ENCODE measurements around the gene SPATA45. TPM values are rescaled to one million over a fixed set of nuclear protein-coding genes. Genes with fewer than 3 reads are reported as not detected.
"Not testable (repeated sequence)": the region's sequence is repeated elsewhere in the genome, so short reads cannot be mapped to it uniquely, and the experiment has no call there.

The SPATA45 gene
- total RNA-seq, 1 experiment from 2014 or later = not detected

GRCh38 chr1:212852105-212852688 is 4.7 kb upstream of the SPATA45 start:
- Histone ChIP-seq H3K36me3 (ENCODE audit: low read depth, low read length) (no peaks in the 10 kb centered on the region), H3K9me2 (replicated peaks; ENCODE audit: low read length) (no peaks in the 10 kb centered on the region), H4K20me1 (ENCODE audit: low read length) (no peaks in the 10 kb centered on the region), H3K27ac (ENCODE audit: low read length) (no peak overlapping the region), H3F3A (ENCODE audit: low read length, unreplicated experiment) (no peaks in the 10 kb centered on the region), H3K9ac (ENCODE audit: low read length) (no peak overlapping the region), H3K9me3 (ENCODE audit: low read length) (no peaks in the 10 kb centered on the region), H3K27me3 (ENCODE audit: low read length) (no peaks in the 10 kb centered on the region), H3K4me2 (ENCODE audit: low read length) (no peak overlapping the region), H3K4me3 (ENCODE audit: low read length) (no peak overlapping the region), H2AFZ (ENCODE audit: low read length) (no peak overlapping the region), H3K4me1 (ENCODE audit: insufficient read depth, low read length) (peaks cover 7% of the 10 kb centered on the region), H3K79me2 (ENCODE audit: low read length) (peaks cover 8% of the 10 kb centered on the region)
- TF ChIP-seq EZH2 (IDR thresholded peaks at IDR 0.05; ENCODE audit: low read length, unreplicated experiment) = no peak
- intact Hi-C loops (cut with micrococcal nuclease) = no loop called here
- CTCF ChIA-PET = no interaction called here
- POLR2A ChIA-PET (ENCODE audit: unreplicated experiment) = no interaction called here
- DNase-seq (no peak), ATAC-seq (no peak)
- BruUV-seq (replicated peaks) = no TSS peak

- CTCF ChIA-PET; H3K9me3 ChIP-seq (ENCODE audit: low read length); H3K9me2 ChIP-seq (replicated peaks; ENCODE audit: low read length); H3K9ac ChIP-seq (ENCODE audit: low read length); H3K79me2 ChIP-seq (ENCODE audit: low read length); H3K4me1 ChIP-seq (ENCODE audit: insufficient read depth, low read length); H4K20me1 ChIP-seq (ENCODE audit: low read length); H3K4me2 ChIP-seq (ENCODE audit: low read length); ATAC-seq; DNase-seq; POLR2A ChIA-PET (ENCODE audit: unreplicated experiment); BruUV-seq (replicated peaks); H3K4me3 ChIP-seq (ENCODE audit: low read length); H3F3A ChIP-seq (ENCODE audit: low read length, unreplicated experiment); H3K27me3 ChIP-seq (ENCODE audit: low read length); H3K36me3 ChIP-seq (ENCODE audit: low read depth, low read length); H2AFZ ChIP-seq (ENCODE audit: low read length); H3K27ac ChIP-seq (ENCODE audit: low read length); intact Hi-C loops (cut with micrococcal nuclease): not testable (repeated sequence)
Measured at GRCh38 chr1:212844521-212844920, 2.9 kb downstream of the SPATA45 start.

- Histone ChIP-seq H2AFZ (ENCODE audit: low read length) (no peak overlapping the region), H3K79me2 (ENCODE audit: low read length) (no peaks in the 10 kb centered on the region), H3K9ac (ENCODE audit: low read length) (no peak overlapping the region), H3K4me3 (ENCODE audit: low read length) (no peak overlapping the region), H3K36me3 (ENCODE audit: low read depth, low read length) (no peaks in the 10 kb centered on the region), H3K27ac (ENCODE audit: low read length) (no peak overlapping the region), H3K27me3 (ENCODE audit: low read length) (no peaks in the 10 kb centered on the region), H4K20me1 (ENCODE audit: low read length) (no peaks in the 10 kb centered on the region), H3K9me3 (ENCODE audit: low read length) (no peaks in the 10 kb centered on the region), H3F3A (ENCODE audit: low read length, unreplicated experiment) (no peaks in the 10 kb centered on the region), H3K4me1 (ENCODE audit: insufficient read depth, low read length) (no peaks in the 10 kb centered on the region), H3K9me2 (replicated peaks; ENCODE audit: low read length) (no peaks in the 10 kb centered on the region), H3K4me2 (ENCODE audit: low read length) (no peak overlapping the region)
- intact Hi-C loops (cut with micrococcal nuclease) = no loop called here
- DNase-seq = no peak
- TF ChIP-seq EZH2 (IDR thresholded peaks at IDR 0.05; ENCODE audit: low read length, unreplicated experiment) (no peak), EZH2phosphoT487 (IDR thresholded peaks at IDR 0.05; ENCODE audit: borderline replicate concordance, low read length) (no peak), CTCF (conservative IDR thresholded peaks at IDR 0.05; ENCODE audit: low read depth, low read length) (no peak)
- no peak for ATAC-seq
- no TSS peak for BruUV-seq (replicated peaks)
- POLR2A ChIA-PET (ENCODE audit: unreplicated experiment) = no interaction called here
- CTCF ChIA-PET = interaction anchor here (0.6 kb wide), 1 partner anchor 23 kb away, joined by 4 read pairs; no protein-coding TSS in a partner anchor
Measured at GRCh38 chr1:212838145-212838544, 9.3 kb downstream of the SPATA45 start.

GRCh38 chr1:212833211-212834207 is 13.9 kb downstream of the SPATA45 start:
- ATAC-seq; H3K4me1 ChIP-seq (ENCODE audit: insufficient read depth, low read length); H4K20me1 ChIP-seq (ENCODE audit: low read length); H3K9ac ChIP-seq (ENCODE audit: low read length); BruUV-seq (replicated peaks); H3F3A ChIP-seq (ENCODE audit: low read length, unreplicated experiment); DNase-seq; H3K79me2 ChIP-seq (ENCODE audit: low read length); H3K9me2 ChIP-seq (replicated peaks; ENCODE audit: low read length); H3K27me3 ChIP-seq (ENCODE audit: low read length); H3K4me3 ChIP-seq (ENCODE audit: low read length); POLR2A ChIA-PET (ENCODE audit: unreplicated experiment); H3K9me3 ChIP-seq (ENCODE audit: low read length); H3K4me2 ChIP-seq (ENCODE audit: low read length); H3K27ac ChIP-seq (ENCODE audit: low read length); H2AFZ ChIP-seq (ENCODE audit: low read length); H3K36me3 ChIP-seq (ENCODE audit: low read depth, low read length); intact Hi-C loops (cut with micrococcal nuclease): not testable (repeated sequence)
- CTCF ChIA-PET = interaction anchor here (0.6 kb wide), 1 partner anchor 762 kb away, joined by 3 read pairs; no protein-coding TSS in a partner anchor
